Measurements from ENCODE around the gene NPAS3.

NPAS3 gene

DNA sequence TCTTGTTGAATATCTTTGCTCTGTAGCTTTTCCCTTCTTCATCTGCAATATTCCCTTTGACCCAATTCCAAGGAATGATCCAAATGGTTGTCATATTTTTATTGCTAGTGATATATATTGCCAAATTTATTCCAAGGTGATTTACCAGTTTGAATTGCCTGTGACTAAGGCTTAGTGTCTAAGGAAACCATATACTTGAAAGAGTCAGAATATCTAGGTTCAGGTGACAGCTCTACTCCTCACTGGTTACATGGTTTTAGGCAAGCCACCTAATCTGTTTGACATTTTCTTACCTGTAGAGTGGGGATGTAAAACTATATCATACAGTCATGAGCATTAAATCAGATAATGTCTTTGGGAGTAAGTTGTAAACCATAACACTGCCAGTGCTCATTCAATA, 473.8 kb downstream of the NPAS3 start:
- no peak for DNase-seq (ENCODE audit: low read depth)
- TF ChIP-seq, protein P1, sequence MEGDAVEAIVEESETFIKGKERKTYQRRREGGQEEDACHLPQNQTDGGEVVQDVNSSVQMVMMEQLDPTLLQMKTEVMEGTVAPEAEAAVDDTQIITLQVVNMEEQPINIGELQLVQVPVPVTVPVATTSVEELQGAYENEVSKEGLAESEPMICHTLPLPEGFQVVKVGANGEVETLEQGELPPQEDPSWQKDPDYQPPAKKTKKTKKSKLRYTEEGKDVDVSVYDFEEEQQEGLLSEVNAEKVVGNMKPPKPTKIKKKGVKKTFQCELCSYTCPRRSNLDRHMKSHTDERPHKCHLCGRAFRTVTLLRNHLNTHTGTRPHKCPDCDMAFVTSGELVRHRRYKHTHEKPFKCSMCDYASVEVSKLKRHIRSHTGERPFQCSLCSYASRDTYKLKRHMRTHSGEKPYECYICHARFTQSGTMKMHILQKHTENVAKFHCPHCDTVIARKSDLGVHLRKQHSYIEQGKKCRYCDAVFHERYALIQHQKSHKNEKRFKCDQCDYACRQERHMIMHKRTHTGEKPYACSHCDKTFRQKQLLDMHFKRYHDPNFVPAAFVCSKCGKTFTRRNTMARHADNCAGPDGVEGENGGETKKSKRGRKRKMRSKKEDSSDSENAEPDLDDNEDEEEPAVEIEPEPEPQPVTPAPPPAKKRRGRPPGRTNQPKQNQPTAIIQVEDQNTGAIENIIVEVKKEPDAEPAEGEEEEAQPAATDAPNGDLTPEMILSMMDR (conservative IDR thresholded peaks at IDR 0.05; ENCODE audit: low read length), result no peak
- H3K4me3 ChIP-seq (ENCODE audit: low read length), result no peak overlapping the region

DNA sequence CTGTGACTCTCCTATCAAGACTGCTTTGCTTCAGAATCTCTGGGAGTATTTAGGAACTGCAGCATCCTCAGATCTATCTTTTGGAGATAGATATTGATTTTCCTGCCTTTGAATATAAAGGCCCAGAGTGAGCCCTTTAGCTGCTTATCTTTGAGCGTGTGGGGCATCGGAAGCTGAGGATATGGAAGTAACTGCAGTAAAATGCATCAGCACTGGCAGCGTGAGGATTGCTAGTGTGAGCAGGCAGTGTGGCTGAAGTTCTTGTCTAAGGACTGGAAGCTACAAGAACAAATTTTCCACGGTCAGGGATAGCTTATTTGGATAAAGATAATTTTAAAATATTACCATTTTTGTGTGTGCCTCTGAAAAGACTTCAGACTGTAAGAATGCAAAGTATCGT, 474.7 kb downstream of the NPAS3 start:
- no peak for DNase-seq (ENCODE audit: low read depth)
- TF ChIP-seq, protein P1 (conservative IDR thresholded peaks at IDR 0.05; ENCODE audit: low read length), result no peak
- H3K4me3 ChIP-seq (ENCODE audit: low read length), result no peak overlapping the region

DNA sequence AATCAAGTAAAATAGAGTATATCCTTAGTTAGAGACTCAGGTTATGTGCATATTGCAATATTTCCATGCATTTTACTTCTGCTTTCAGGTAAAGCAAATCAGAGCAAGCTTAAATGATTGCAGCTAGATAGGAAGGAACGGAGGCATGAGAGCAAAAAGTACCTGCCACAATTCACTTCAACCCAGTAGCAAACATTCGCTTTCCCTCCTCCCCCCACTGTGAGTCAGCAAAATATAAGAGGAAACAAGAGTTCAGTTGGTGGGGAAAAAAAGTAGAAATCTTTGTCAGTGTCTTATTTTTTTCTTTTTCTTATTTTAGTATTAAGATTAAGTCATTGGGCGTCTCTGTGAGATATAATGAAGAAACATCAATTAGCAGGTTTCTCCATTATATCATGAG, 475.4 kb downstream of the NPAS3 start:
- TF ChIP-seq, protein P1 (conservative IDR thresholded peaks at IDR 0.05; ENCODE audit: low read length), result no peak
- no peak for DNase-seq (ENCODE audit: low read depth)
- no peak overlapping the region for H3K4me3 ChIP-seq (ENCODE audit: low read length)

DNA sequence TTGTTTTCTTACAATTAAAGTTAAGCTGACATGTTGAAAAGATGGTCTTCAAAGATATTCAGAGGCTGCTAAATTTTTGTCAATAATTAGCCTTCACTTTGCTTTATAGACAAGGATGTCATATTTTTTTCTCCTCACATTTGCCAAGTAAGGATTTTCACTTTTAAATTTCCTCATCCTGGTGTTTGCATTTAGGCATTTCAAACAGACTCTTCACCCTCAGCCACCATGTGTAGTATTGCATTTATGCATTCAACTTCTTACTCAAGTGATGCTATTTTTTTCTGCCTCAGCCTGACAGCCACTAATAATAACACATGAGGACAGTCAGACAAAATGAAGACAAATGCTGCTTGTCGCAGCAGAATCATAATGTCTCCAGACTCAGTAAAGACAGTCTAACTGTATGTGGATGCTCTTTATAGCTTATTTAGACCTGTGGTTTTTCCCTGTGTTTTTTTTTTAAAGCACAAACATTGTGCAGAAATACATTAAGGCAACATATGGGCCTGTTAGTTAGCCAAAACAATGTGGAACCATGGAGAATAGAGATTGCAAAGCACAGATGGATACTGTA, 481.5 kb downstream of the NPAS3 start:
- H3K4me3 ChIP-seq (ENCODE audit: low read length), result no peak overlapping the region
- TF ChIP-seq, protein P1 (conservative IDR thresholded peaks at IDR 0.05; ENCODE audit: low read length), result no peak
- no peak for DNase-seq (ENCODE audit: low read depth)

DNA sequence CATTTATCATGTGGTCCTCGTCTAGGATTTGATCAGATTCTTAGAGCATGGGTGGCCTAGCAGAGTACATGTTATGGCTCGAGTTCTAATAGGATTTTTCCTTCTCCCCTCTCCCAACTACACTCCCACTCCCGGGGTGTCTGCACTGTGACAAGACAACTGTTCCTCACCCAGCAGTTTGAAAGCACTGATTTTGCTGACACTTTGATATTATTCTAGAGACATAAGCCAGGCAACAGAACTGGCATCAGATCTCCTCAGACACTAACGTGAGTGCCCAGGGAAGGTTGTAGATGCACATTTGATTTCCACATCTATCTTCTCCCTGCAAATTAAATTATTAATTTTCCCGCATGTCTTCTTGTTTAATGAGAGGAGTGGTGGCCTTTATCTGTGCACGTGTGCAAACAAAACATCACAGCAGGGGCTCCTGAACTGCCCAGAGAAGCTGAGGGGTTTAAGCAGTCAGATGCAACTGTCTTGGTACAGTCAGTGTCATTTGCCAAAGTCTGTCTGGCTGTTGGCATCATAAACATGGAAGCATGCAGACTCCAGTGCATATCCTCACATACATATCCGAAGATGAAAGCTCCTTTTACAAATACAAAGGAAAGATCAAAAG, 491.8 kb downstream of the NPAS3 start:
- no peak for DNase-seq (ENCODE audit: low read depth)
- H3K4me3 ChIP-seq (ENCODE audit: low read length), result no peak overlapping the region
- TF ChIP-seq, protein P1 (conservative IDR thresholded peaks at IDR 0.05; ENCODE audit: low read length), result no peak

DNA sequence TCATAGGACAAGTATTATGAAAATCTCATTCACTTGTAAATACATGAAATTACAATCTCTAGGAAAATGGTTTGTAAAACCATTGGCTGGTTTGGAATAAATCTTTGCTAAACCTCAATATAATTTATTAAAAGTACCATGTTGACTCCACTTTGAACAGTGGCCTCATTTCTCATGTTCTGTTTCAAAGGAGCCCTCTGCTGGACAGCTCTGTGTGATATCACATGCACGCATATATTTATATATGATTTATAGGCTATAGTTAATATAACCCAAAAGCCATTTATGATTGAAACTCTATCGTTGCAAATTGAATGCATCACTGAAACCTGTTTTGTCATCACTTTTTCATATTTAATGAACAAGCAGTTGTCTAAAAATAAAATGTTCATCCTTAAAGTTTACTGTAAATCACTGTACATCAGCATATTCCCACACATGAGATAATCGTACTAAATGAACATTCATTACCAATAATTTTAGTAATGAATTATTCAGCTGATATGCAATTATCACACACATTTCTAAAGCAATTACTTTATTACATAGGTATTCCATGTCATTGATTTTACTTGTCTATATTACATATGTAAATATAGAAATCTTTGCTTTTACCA, 493.8 kb downstream of the NPAS3 start:
- DNase-seq (ENCODE audit: low read depth), result peak; percentile 41
- TF ChIP-seq, protein P1 (conservative IDR thresholded peaks at IDR 0.05; ENCODE audit: low read length), result peak; percentile 59
- H3K4me3 ChIP-seq (ENCODE audit: low read length), result no peak overlapping the region

DNA sequence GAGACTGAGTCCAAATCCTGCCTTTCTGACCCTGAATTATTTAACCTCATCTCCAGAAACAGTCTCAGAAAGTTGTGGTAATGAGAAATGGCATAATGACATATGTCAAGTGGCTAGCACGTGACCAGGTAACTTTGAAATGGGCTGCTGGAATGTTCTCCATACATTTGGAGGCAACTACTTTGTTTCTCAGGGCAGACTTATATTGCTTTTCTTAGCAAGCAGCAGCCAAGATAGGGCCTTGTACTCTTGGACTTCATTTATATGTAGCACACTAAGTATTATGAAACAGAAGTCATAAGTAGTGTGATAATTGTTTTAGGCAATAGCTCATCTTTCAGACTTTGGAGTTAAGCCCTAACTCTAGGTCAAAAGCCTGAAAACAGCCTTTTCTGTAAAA, 494.7 kb downstream of the NPAS3 start:
- no peak for DNase-seq (ENCODE audit: low read depth)
- no peak overlapping the region for H3K4me3 ChIP-seq (ENCODE audit: low read length)
- TF ChIP-seq, protein P1 (conservative IDR thresholded peaks at IDR 0.05; ENCODE audit: low read length), result no peak
